Activated naive CD8-positive, alpha-beta T cell treated with anti-CD3 and anti-CD28 coated beads, Interleukin-2, amount 10 ng/mL, durations not matched to agents 7 days and 5 days (primary cell): Measurements from ENCODE around the gene NFKBIA. TPM values are rescaled to one million over a fixed set of nuclear protein-coding genes. Genes with fewer than 3 reads are reported as not detected.

ENCODE experiments used
- ATAC-seq: fragments of 150-1000 bp; cut with Tn5 transposase; one replicate; pipeline ENCODE4 v1.10.0; 2021; ENCODE audit warnings: low read depth, moderate library complexity
- POLR2A ChIA-PET: fragments of 350-600 bp; sonication (Branson Sonifier 250); formaldehyde crosslinking; loops from one replicate; lab custom pipeline; 2021; ENCODE audit warnings: antibody characterized with exemption; lab: Charles Lee
- DNase-seq: peaks from one replicate; pipeline ENCODE4 v3.0.0; 2021
- H3K27ac Mint-ChIP-seq: one replicate; pipeline ENCODE4 v1.8.0; 2022; ENCODE audit warnings: mild to moderate bottlenecking, mixed read lengths
- H3K27me3 Mint-ChIP-seq: one replicate; pipeline ENCODE4 v1.8.0; 2022; ENCODE audit warnings: mild to moderate bottlenecking, moderate library complexity, mixed read lengths
- H3K36me3 Mint-ChIP-seq: one replicate; pipeline ENCODE4 v1.8.0; 2021; ENCODE audit warnings: mild to moderate bottlenecking, mixed read lengths
- H3K4me1 Mint-ChIP-seq: one replicate; pipeline ENCODE4 v1.8.0; 2021; ENCODE audit warnings: mixed read lengths
- H3K4me3 Mint-ChIP-seq: one replicate; pipeline ENCODE4 v1.8.0; 2022; ENCODE audit warnings: mild to moderate bottlenecking, moderate library complexity, mixed read lengths
- H3K9me3 Mint-ChIP-seq: one replicate; pipeline ENCODE4 v1.8.0; 2021; ENCODE audit warnings: mixed read lengths
- total RNA-seq, 2 experiments: library from RNA; stranded (reverse); gene quantifications; one replicate each; pipeline ENCODE4 v1.2.3, GENCODE V29; 2021

The NFKBIA gene
- total RNA-seq, 2 experiments from 2014 or later: 85.5 to 88.1 TPM

DNA sequence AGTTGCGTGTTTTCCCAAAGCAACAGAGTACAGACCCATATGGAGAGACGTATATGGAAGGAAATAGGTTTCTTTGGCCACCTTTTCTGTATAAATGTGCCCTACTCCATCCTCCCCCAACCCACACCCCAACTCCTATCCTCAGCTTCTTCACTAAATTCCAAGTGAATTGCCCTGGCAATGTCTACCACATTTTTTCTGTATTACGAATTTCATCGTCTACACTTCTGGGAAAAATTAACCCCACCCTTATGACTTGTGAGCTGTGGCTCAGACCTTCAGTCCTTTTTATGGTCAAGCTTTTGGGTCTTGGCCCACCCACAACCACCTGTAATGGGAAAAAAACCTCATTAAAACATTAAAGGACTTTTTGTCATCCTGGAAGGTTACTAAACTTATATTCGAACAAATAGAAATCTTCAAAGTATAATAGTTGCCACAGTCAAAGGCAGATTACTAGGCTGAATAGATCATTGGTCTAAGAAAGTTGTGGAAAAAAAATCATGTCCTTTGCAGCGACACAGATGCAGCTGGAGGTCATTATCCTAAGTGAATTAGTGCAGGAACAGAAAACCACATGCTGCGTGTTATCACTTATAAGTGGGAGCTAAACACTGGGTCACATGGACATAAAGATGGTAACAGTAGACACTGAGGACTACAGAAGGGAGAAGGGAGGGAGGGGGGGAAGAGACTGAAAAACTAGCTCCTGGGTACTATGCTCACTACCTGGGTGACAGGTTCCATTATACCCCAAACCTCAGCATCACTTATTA is 15.7 kb upstream of the NFKBIA start:
- no peaks in the 10 kb centered on the region for H3K9me3 Mint-ChIP-seq
- no peaks in the 10 kb centered on the region for H3K36me3 Mint-ChIP-seq
- POLR2A ChIA-PET: no interaction called here

DNA sequence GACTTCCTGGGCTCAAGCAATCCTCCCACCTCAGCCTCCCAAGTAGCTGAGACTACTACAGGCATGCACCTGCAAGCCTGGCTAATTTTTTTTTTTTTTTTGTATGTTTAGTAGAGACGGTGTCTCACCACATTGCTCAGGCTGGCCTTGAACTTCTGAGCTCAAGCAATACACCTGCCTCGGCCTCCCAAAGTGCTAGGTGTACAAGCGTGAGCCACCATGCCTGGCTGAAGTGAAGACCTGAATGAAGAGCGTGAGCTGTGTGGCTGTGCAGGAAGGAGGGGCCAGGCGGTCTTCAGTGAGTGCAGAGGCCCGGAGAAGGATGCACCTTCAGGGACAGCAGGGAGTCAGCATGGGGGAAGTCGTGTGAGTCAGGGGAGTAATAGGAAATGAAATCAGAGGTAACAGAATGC is 14.9 kb upstream of the NFKBIA start:
- H3K27ac Mint-ChIP-seq: no peak overlapping the region
- no peaks in the 10 kb centered on the region for H3K27me3 Mint-ChIP-seq
- no peak for ATAC-seq
- no peaks in the 10 kb centered on the region for H3K9me3 Mint-ChIP-seq
- POLR2A ChIA-PET: no interaction called here
- H3K4me1 Mint-ChIP-seq: peaks cover 31% of the 10 kb centered on the region
- no peaks in the 10 kb centered on the region for H3K36me3 Mint-ChIP-seq
- no peak for DNase-seq
- H3K4me3 Mint-ChIP-seq: no peak overlapping the region

More for the DNA sequence above, 15.7 kb upstream of the NFKBIA start:
- DNase-seq: no peak
- Mint-ChIP-seq H3K4me1 (peaks cover 28% of the 10 kb centered on the region), H3K27me3 (no peaks in the 10 kb centered on the region), H3K27ac (no peak overlapping the region), H3K4me3 (no peak overlapping the region)
- ATAC-seq: no peak

DNA sequence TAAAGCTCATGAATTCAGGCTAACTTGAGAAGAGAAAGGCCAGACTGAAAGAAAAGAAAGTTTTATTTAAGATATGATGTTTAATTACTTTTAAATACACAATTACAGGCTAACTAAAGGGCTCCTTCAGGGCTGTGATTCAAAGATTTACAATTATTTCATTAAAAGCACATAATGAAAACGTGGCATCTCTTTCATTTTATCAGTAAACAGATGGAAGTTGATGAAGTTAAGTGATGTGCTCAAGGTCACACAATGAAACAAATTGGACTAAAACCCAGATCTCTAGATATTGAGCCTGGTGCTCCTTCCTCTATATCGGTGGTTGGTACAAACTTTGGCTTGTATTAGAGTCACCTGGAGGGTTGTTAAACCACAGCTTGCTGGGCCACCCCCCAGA is 13.5 kb upstream of the NFKBIA start:
- POLR2A ChIA-PET: interaction anchor here (5.8 kb wide), 1 partner anchor 15 kb away, joined by 75 read pairs; the partner anchor contains the start of gene NFKBIA
- DNase-seq: no peak
- no peak overlapping the region for H3K4me3 Mint-ChIP-seq
- H3K4me1 Mint-ChIP-seq: peaks cover 36% of the 10 kb centered on the region
- H3K27ac Mint-ChIP-seq: no peak overlapping the region
- H3K36me3 Mint-ChIP-seq: no peaks in the 10 kb centered on the region
- no peaks in the 10 kb centered on the region for H3K27me3 Mint-ChIP-seq
- H3K9me3 Mint-ChIP-seq: no peaks in the 10 kb centered on the region
- no peak for ATAC-seq

DNA sequence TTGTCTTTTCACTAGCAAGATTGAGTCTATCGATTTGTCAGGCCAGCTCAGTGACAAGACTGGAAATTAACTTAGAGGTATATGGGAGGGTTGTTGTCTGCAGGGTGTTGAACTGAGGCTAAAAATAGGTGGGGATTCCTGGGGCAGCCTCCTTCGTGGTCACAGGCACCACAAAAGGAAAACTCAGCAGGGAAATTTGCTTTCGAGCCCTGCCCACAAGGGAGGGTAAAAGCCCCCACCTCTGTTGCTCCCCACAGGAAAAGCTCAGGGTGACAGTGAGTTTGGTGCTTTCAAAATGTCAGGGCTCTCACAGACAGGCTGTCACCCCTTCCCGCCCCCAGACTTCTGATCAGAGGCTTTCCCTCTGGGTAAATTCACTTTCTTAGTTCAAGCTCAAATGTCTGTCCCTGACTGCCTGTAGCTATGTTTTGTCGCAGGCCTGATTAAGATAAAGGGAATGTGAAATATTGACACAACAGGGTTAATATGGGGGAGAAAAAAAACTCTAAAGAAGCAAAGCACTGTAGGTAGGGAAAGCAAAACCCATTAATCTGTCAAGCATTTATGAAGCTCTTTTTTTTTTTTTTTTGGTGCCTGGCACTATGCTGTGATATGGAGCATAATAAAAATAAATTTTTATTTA is 11.7 kb upstream of the NFKBIA start:
- POLR2A ChIA-PET: interaction anchor here (0.6 to 5.8 kb wide), 15 partner anchors 13 to 949 kb away, joined by 3 to 75 read pairs (median 4); partner anchors contain the start of genes BRMS1L, NFKBIA, PPP2R3C and PRORP
- peak; percentile 51 for DNase-seq
- H3K9me3 Mint-ChIP-seq: no peaks in the 10 kb centered on the region
- no peaks in the 10 kb centered on the region for H3K27me3 Mint-ChIP-seq
- H3K27ac Mint-ChIP-seq: peak overlapping the region; percentile 70
- H3K4me3 Mint-ChIP-seq: peak overlapping the region; percentile 56
- ATAC-seq: peak; percentile 32
- no peaks in the 10 kb centered on the region for H3K36me3 Mint-ChIP-seq
- H3K4me1 Mint-ChIP-seq: peaks cover 33% of the 10 kb centered on the region

DNA sequence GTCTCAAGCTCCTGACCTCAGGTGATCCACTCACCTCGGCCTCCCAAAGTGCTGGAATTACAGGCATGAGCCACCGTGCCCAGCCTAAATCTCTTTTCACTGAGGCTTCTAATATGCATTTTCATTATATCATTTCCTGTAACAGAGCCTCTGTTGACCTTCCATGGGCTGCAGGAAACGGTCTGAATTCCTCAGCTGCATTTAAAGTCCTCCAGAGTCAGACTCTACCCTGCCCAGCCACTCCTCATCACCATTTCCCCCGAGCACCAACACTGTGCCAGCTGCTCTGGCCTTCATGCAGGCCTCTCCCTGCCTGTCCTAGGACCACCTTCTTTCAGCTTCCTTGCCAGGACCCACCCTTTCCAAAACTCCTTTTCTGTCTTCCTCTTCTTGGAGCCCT is 9.8 kb upstream of the NFKBIA start:
- ATAC-seq (no peak), DNase-seq (no peak)
- no peaks in the 10 kb centered on the region for H3K27me3 Mint-ChIP-seq
- POLR2A ChIA-PET: interaction anchor here (5.8 kb wide), 1 partner anchor 11 kb away, joined by 75 read pairs; the partner anchor contains the start of gene NFKBIA
- no peak overlapping the region for H3K27ac Mint-ChIP-seq
- no peaks in the 10 kb centered on the region for H3K36me3 Mint-ChIP-seq
- peaks cover 31% of the 10 kb centered on the region for H3K4me1 Mint-ChIP-seq
- H3K4me3 Mint-ChIP-seq: no peak overlapping the region
- no peaks in the 10 kb centered on the region for H3K9me3 Mint-ChIP-seq

DNA sequence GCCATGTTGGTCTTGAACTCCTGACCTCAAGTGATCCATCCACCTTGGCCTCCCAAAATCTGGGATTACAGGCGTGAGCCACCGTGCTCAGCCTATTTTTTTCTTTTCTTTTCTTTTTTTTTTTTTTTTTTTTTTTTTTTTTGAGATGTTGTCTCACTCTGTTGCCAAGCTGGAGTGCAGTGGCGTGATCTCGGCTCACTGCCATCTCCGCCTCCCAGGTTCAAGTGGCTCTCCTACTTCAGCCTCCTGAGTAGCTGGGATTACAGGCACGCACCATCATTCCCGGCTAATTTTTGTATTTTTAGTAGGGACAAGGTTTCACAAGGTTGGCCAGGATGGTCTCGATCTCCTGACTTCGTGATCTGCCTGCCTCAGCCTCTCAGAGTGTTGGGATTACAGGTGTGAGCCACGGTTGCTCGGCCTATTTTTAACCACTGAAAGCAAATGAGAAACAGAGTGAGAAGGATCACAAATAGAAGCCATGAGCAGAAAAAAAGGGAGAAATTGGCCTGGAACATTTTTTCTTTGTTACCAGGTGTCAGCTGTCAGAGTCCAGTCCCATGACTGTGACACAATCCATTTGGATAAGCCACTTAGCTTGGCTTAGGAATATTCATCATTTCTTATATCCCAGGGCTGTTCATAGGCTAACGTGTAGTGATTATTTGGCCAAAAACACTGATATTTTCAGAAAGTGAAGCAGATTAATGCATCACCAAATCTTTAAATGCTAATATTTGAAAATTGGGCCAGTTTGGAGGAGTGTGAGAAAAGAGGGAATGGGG is 7.9 kb upstream of the NFKBIA start:
- POLR2A ChIA-PET: no interaction called here
- H3K4me3 Mint-ChIP-seq: no peak overlapping the region

DNA sequence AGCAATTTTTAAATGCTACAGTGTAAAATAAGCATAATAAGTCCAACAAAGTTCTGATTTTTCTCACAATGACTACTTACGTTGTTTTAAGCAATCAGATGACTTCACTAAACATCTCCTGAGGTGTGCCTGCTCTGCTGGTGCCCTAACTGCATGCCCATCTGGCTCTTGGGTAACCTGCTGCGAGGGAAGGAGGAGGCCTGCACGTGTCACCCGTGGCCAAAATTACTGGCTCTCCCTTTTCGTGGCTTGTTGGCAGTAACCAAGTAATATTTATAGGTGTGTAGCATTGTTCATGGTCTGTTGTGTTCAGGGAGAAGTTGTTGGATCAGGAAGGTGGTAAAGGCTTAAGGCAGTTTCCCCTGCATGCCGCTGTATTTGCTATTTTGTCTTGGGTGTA is 6.3 kb upstream of the NFKBIA start:
- POLR2A ChIA-PET: no interaction called here
- Mint-ChIP-seq H3K9me3 (no peaks in the 10 kb centered on the region), H3K27ac (no peak overlapping the region), H3K4me3 (no peak overlapping the region), H3K27me3 (no peaks in the 10 kb centered on the region), H3K36me3 (no peaks in the 10 kb centered on the region), H3K4me1 (peaks cover 25% of the 10 kb centered on the region)
- ATAC-seq: no peak
- DNase-seq: no peak

More for the DNA sequence above, 7.9 kb upstream of the NFKBIA start:
- H3K27ac Mint-ChIP-seq: no peak overlapping the region
- H3K4me1 Mint-ChIP-seq: peaks cover 30% of the 10 kb centered on the region
- no peaks in the 10 kb centered on the region for H3K36me3 Mint-ChIP-seq
- no peaks in the 10 kb centered on the region for H3K9me3 Mint-ChIP-seq
- ATAC-seq (no peak), DNase-seq (no peak)
- H3K27me3 Mint-ChIP-seq: no peaks in the 10 kb centered on the region

DNA sequence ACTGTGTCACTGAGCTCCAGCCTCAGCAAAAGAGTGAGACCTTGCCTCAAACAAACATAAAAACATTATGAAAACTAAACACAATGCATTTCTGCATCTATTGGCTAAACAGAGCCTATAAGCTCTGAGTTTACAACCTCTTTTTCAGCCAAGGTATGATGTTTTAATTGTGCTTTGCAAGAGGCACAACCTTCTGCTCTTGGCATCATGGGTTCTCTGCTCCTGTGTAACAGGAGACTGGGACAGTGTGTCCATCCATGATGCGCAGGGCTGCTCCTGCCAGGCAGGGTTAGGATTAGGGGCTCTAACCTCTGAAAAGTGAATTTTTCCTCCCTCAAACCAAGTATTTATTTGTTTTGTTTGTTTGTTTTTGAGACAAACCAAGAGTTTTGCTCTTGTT is 5.0 kb upstream of the NFKBIA start:
- no peak overlapping the region for H3K4me3 Mint-ChIP-seq
- H3K27me3 Mint-ChIP-seq: no peaks in the 10 kb centered on the region
- ATAC-seq: no peak
- no peak for DNase-seq
- POLR2A ChIA-PET: interaction anchor here (0.9 kb wide), 1 partner anchor 752 kb away, joined by 3 read pairs; no protein-coding TSS in a partner anchor
- no peaks in the 10 kb centered on the region for H3K9me3 Mint-ChIP-seq
- H3K4me1 Mint-ChIP-seq: peaks cover 28% of the 10 kb centered on the region
- no peak overlapping the region for H3K27ac Mint-ChIP-seq
- H3K36me3 Mint-ChIP-seq: no peaks in the 10 kb centered on the region

DNA sequence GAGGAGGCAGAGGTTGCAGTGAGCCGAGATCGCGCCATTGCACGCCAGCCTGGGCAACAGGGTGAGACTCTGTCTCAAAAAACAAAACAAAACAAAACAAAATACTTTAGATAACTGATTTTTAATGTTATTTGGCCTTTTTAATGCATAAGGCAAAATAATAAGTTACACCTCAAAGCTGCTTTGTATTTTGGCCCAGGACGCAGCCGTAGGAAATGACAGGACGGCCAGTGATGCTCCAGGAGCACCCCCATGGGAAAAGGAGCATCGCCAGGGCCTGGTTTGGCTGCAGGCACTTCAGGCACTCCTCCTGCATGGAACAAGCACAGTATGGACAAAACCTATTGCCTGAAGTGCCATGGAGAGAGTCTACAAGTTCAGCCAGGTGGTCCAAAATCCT is 3.5 kb upstream of the NFKBIA start:
- no peaks in the 10 kb centered on the region for H3K9me3 Mint-ChIP-seq
- no peaks in the 10 kb centered on the region for H3K27me3 Mint-ChIP-seq
- ATAC-seq (no peak), DNase-seq (no peak)
- POLR2A ChIA-PET: no interaction called here
- H3K36me3 Mint-ChIP-seq: peaks cover 9% of the 10 kb centered on the region
- no peak overlapping the region for H3K27ac Mint-ChIP-seq
- no peak overlapping the region for H3K4me3 Mint-ChIP-seq
- H3K4me1 Mint-ChIP-seq: peaks cover 26% of the 10 kb centered on the region

DNA sequence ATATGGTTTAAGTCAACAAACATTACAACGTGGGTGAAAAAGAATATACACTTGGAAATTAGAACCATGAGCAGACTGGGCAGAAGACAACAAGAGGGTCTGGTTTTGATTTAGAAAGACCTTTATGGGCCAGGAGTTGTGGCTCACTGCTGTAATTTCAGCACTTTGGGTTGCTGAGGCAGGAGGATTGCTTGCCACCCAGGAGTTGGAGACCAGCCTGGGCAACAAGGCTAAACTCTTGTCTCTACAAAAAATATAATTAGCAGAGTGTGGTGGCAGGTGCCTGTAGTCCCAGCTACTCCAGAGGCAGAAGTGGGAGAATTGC is 2.7 kb upstream of the NFKBIA start:
- Mint-ChIP-seq H3K4me3 (no peak overlapping the region), H3K27me3 (no peaks in the 10 kb centered on the region), H3K27ac (peak overlapping the region; percentile 10), H3K9me3 (no peaks in the 10 kb centered on the region), H3K36me3 (peaks cover 16% of the 10 kb centered on the region), H3K4me1 (peaks cover 30% of the 10 kb centered on the region)
- ATAC-seq (no peak), DNase-seq (no peak)
- POLR2A ChIA-PET: no interaction called here

DNA sequence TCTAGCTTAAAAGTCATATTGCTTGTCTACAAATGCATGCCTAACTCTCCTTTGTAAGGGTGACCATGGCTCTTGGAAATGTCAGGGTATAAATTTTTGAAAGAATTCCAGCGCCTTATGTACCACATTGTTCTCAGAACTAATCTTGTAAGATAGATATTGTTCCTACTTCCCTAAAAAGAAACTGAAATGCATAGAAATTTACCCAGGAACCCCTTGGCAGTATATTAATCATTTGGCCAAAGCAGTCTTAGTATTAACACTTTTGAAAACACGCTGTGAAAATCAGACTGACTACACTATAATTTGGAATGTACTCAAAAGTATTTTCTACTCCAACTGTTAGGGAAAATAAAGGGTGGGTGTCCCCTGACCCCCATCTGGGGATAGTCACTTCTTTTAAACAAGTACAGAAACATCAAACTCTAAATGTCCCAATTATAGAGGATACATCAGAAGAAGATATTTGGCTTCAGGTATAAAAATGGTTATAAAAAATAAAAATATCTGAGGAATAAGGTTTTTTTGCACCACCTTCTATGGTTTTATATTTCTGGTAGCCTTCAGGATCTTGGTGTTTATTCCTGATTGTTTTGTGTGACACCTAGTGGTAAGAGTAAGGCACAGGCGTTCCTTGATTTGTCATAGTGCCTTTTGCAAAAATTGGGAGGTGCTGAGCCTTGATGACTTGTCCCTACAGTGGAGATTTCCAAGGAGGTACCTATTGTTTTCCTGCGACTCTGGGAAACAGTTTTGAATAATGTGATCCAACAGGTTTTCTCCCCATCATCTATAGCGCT is 2.2 kb upstream of the NFKBIA start:
- H3K27me3 Mint-ChIP-seq: no peaks in the 10 kb centered on the region
- peaks cover 20% of the 10 kb centered on the region for H3K36me3 Mint-ChIP-seq
- H3K4me1 Mint-ChIP-seq: peaks cover 36% of the 10 kb centered on the region
- POLR2A ChIA-PET: interaction anchor here (1.0 to 3.4 kb wide), 3 partner anchors 67 to 120 kb away, joined by 3 to 37 read pairs (median 3); no protein-coding TSS in a partner anchor
- H3K4me3 Mint-ChIP-seq: no peak overlapping the region
- H3K27ac Mint-ChIP-seq: no peak overlapping the region
- DNase-seq (no peak), ATAC-seq (no peak)
- H3K9me3 Mint-ChIP-seq: no peaks in the 10 kb centered on the region

DNA sequence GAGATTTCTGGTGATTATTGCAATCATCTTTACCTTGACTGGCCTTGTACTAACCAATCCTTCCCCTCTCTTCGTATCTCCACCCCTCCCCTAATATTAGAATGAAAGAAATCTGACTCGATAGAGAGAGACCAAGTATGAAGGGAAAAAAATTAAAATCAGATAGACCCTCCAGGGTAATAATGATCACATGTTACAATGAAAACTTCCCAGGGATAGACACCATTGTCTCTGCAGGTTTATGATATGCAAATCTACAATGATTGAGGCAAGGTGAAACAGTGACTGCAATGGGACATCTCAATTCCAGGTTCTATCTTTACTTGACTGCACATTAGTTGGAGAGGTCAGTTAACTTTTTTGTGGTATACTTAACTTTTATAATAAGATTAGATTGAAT is 1.5 kb upstream of the NFKBIA start:
- Mint-ChIP-seq H3K27me3 (no peaks in the 10 kb centered on the region), H3K4me1 (peaks cover 42% of the 10 kb centered on the region), H3K36me3 (peaks cover 24% of the 10 kb centered on the region), H3K9me3 (no peaks in the 10 kb centered on the region), H3K27ac (no peak overlapping the region), H3K4me3 (no peak overlapping the region)
- POLR2A ChIA-PET: interaction anchor here (0.8 to 5.4 kb wide), 7 partner anchors 10 to 191 kb away, joined by 3 to 75 read pairs (median 7); no protein-coding TSS in a partner anchor
- no peak for DNase-seq
- no peak for ATAC-seq
